GM18909 (cell line): ENCODE results near the gene SLC16A7.
"Not testable (repeated sequence)": the region's sequence is repeated elsewhere in the genome, so short reads cannot be mapped to it uniquely, and the experiment has no call there.

Experiments used
- ATAC-seq: cut with Tn5 transposase; IDR thresholded peaks from one replicate; pipeline ENCODE4 v1.9.1; 2021; ENCODE audit warnings: mild to moderate bottlenecking; ENCODE audit not compliant: unreplicated experiment, poor library complexity

SLC16A7 gene

DNA sequence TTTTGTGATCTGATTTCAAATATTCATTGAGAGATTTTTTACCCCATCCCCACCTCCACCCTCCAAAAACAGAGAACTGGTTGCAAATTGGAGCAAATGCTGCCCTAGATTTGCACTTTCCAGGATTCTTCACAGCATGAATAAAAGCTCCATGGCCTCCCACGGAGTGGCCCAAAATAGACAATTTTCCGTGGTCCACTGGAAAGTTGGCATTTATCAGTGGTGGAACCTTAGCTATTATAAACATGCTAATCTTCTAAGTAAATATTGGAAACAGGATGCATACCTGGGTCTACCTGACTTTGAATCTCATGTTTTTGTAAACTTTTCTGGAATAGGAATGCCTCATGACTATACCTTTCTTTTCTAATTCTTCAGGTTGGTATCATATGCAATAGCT is 123.9 kb downstream of the SLC16A7 start:
- ATAC-seq, result no peak

DNA sequence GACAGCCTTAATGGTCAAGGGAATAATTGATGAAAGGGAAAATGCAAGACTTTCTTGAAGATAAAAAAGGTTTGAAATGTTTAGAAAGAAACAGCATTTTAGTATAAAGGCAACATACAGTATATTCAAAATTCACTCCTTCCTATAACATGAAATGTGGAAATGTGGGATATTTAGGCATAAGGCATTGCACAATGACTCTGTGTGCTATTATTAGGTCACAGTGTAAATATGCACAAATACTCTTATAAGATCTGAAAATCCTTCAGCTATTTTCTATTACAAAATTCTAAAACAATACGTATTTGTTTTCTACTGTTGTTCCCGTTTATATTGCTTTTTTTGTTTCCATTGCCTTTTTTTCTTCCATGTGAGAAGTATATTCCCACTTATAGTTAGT is 127.7 kb downstream of the SLC16A7 start:
- ATAC-seq, result no peak

DNA sequence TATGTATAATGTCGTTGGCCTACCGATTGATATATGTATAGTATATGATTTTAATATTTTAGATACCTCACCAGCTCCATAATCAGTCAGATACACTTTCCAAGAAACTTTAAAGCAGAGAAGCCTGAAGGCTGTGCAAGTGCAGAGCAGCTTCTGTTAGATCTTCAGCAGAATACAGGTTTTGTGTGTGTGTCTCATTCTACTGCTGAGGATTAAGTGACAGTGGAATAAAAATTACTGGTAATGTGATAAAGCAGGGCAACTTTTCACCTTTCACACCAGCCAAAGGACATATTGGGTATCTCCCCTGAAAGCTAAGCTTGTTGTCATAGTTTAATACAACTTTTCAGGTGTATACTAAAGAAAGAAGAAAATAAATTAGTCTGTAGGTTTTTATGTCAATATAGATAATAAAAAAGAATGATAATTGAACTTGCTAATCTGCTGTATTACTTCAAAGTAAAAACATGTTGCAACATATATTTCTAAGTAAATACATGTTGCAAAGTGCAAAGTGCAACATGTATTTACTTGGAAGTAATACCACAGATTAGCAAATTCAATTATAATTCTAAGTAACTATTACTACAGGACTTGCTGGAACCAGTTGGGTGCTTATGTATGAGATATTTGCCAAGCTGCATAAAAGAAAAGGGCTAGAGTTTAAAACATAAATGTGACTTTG is 128.3 kb downstream of the SLC16A7 start:
- ATAC-seq, result no peak

DNA sequence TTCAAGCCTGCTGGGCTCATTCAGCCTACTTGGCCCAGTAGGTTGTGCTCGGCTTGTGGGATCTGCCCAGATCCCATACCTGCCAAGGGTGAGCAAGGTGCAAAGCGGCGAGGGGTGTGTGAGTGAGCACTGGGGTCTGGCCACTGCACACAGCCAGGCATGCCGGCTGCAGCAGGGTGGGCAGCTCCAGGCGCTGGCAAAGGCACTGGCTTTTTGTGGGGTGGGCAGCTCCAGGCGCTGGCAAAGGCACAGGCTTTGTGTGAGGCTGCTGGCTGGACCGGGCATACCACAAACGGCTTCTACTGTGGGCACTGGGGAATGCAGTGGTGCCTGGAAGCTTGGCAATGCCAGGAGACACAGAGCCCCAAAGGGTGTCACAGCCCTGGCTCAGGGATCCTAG is 137.4 kb downstream of the SLC16A7 start:
- no peak for ATAC-seq

DNA sequence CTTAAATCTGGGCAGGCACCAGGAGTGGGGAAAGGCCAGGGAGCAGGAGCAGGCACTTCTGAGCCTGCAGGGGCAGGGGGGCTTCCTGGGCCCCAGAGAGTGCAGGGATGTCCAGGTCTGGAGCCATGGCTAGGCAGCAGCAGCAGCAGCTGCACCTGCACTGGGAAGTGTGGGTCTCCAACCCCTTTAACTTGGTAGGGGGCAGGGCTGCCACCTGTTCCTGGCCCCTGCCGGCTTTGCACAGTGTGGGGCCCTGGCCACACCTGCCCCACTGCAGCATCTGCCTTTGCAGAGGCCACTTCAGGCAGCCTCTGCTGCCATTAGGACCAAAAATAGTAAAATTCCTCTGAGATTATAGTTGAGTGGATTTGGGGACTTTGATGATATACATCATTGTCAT is 138.5 kb downstream of the SLC16A7 start:
- ATAC-seq, result no peak

DNA sequence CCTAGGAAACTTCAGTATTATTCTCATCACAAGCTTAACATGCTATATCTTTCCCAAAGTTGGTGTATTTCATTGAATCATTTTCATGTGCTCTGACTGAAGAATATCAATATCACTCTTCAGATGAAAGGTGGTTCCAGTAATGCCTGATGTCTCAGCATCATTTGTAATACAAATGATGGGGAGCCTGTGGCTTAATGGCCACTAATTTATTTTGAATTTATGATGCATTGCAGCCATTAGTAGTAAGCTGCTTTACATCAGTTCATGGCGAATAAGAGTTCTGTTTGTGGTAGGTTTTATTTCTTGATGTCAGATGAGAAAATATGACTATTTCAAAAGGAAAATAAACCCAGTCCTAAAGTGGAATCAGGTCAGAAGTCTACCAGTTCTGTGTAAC is 139.4 kb downstream of the SLC16A7 start:
- ATAC-seq, result no peak

DNA sequence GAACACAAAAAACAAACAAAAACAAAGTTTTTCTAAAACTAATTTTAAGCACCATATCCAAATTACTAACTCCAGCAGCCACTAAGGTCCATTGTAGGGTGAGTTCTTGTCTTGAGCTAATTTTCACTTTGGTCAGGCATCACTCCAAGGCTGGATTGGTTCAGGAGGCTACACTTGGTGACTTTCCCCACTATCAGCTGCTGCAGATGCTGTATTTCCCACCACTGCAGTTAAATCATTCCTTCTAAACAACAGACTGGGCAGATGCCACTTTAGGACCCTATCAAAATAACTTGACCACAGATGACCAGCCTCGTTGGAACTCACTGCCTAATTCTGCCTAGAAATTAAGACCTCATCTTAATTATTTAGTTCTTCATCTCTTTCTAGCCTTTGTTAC is 140.5 kb downstream of the SLC16A7 start:
- ATAC-seq, result no peak

DNA sequence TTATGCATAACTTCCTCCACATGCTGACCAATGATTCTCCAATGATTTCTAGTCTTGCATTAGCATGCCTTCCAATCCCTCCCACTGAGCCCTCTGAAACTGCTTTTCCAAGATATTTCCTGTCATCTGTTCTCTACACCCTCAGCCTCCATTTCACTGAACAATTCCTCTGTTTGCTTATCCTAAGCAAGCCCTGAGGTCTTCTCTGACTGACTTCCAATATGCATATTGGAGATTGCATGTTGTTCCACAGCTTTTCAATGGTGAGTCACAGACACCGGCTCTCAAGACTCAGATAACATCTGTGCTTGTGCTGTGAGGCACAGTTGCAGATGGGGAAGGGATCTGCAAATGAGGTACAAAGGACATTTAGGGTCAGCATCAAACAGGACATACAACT is 141.0 kb downstream of the SLC16A7 start:
- ATAC-seq, result no peak

DNA sequence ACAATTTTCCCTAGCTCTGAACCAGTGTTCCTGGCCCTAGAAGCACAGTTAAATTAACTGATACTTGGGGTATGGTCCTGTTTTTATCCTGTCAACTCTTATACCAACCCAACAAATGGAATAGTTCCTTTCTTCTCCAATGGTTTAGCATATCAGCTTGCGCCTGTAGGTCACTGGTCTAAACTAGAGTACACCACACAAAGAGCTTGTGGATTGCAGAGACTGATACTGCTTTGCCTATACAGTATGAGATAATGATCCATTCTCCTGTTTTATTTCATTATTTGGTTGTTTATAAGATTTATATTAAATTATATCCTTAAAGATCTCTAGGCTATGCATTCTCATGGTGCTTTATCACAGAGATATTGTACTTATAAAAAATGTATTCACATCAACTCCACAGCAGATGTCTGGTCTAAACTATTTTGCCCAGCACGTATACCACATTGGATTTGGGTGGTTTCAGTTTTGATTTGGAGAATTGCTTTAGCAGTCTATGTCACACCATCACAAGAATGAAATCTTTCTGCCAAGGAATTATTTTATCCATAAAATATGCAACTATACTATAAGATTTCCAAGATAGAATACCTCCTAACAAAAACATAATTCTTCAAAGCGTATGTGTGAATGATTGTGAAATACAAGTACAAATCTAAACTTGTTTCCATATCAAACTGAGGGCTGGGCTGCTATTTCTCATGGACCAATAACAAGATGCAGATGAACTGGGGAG is 142.1 kb downstream of the SLC16A7 start:
- no peak for ATAC-seq

DNA sequence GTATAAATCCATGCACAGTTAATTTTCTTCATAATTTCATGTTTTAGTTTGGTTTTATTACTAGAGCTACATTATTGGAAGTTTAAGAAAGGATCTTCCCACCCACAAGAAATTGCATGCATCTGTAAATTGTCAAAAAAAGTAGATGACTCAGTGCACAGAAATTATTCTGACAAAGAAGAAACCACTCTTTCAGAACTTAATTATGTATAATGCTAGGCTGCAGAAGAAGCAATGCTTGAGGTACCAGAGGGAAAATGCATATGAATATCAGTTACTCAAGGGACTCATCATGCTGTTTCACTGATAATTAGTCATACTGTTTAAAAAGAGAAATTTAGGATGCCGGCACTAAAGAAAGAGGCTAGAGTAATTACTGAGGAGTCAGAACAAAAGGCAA is 147.0 kb downstream of the SLC16A7 start:
- ATAC-seq, result no peak

DNA sequence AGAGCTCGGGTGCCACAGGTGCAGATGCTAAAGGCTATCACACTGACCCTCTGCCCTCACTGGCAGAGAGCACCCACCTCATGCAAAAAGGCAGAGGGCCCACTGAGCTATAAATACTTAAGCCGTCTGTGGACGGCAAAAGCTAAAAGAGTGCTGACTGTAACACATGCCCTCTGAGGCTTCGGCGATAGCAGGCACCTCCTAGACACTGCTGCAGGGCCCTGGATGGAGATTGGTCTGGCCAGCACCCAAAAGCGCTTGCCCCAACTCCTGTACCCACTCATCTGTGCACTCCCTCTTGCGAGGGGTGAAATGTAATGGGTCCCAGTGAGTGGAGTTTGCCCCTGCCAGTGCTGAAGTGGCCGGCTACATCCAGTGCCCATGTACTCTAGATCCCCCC is 148.7 kb downstream of the SLC16A7 start:
- no peak for ATAC-seq

DNA sequence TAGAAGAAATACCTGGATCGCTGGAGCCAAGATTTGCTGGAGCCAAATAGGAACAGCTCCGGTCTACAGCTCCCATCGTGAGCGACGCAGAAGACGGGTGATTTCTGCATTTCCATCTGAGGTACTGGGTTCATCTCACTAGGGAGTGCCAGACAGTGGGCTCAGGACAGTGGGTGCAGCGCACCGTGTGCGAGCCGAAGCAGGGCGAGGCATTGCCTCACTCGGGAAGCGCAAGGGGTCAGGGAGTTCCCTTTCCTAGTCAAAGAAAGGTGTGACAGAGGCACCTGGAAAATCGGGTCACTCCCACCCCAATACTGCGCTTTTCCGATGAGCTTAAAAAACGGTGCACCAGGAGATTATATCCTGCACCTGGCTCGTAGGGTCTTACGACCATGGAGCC is 155.3 kb downstream of the SLC16A7 start:
- not testable (repeated sequence) for ATAC-seq

DNA sequence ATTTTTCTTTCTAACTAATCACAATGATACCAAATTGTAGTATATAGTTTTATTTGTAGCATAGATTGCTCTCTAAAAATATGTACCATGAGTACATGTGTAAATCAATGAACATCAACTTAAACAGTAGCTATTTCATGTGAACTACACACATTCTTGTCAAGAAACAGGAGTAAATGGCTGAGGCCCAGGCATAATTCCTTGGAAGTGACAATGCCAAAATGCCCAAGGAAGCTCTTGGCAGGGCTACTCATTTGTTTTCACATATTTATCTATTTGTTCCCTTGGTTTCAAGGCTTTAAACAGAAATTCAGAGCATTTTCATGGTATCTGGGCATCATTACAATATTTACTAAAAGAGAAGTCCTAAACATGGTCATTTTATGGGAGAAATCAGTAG is 165.7 kb downstream of the SLC16A7 start:
- no peak for ATAC-seq

DNA sequence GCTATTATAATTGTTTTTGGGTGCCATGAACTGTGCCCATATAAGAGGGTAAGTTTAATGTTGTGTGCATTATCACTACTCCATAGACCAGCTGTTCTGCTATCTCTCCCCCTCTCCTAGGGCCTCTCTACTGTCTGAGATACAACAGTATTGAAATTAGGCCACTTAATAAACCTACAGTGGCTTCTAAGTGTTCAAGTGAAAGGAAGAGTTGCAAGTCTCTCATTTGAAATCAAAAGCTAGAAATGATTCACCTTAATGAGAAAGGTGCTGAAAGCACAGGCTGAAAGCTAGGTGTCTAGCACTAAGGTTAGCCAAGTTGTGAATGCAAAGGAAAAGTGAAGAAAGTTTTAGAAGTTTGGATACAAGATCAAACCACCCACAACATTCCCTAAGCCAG is 168.0 kb downstream of the SLC16A7 start:
- no peak for ATAC-seq

DNA sequence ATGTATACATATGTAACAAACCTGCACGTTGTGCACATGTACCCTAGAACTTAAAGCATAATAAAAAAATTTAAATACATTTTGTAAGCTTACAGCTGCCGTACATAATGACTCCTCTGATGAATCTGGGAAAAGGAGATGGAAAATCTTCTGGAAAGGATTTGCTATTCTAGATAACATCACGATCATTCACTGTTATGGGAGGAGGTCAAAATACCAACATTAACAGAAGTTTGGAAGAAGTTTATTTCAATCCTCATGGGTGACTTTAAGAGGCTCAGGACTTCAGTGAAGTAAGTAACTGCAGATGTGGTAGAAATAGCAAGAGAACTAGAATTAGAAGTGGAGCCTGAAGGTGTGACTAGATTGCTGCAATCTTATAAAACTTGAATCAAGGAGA is 172.2 kb downstream of the SLC16A7 start:
- ATAC-seq, result no peak

DNA sequence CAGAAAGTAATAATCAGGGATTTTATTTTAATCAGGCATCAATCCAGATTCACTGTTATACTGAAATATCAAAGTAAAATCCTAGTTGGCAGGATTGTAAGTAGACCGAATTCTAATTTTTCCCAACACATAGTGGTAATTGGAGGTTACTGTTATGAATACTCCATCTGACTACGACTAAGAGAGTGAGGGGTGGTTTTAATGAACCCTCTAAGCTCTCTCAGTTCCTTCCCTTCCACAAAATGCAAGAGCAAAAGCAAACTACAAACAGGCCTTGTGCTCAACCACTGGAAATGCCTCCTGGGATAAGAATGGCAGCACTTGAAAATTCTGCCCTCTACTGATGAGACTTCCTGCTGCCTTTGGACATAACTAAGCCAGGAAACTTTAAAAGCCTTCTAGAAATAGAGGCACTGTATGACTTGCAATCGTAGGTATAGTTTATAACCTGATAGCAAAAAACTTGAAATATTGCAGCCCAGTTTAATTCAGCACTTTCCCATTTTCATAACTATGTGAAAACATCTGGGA is 184.8 kb downstream of the SLC16A7 start:
- ATAC-seq, result no peak

DNA sequence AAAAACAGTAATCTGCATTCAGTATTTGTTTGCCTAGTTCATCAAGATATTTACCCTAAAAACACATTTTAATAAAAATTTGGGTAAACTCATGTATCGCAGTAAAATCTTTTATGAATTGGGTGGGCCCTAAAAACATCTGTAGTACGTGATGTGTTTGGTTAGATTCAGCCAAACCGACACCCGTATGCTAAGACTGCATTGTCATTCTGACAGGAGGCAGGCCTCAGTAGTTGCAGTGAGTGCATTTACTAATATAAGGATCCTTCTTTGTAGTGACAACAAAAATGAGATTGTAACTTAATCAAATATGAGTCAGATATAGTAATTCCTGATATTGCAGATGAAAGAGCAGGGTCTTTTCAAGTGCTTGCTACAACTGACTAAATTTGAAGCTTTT is 191.8 kb downstream of the SLC16A7 start:
- no peak for ATAC-seq

DNA sequence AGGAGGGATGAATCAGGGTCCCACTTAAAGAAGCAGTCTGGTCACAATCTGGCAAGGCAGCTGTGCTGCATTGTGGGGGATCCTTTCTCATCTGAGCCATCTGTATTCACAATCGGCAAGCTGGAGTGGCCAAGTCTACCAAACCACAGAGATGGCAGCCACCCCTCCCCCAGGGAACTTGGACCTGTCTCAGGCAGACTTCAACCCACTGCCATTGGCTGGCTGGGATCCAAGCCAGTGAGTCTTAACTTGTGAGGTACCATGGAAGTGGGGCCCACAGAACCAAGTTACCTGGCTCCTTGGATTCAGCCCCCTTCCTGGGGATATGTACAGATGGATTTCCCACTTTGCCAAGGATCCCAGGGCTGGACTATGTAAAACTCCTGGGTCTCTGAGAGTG is 196.8 kb downstream of the SLC16A7 start:
- no peak for ATAC-seq

DNA sequence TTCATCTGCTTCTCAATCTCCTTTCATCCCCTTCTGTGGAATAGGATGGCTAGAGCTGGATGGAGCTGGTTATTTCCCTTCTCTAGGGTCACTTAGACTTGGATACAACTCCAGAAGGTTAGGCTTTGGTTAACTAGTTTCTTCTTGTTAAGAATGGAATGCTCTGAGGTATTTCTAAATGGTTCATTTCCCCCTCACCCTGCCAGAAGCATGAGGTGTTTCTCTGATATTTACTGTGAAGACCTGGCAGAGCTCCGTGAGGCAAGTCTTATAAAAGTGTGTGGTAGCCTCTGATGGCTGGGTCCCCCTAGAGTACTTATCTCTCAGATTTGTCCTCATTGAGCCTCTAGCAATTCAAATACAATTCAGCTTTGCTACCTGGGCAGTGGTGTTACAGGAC is 207.9 kb downstream of the SLC16A7 start:
- ATAC-seq, result no peak

DNA sequence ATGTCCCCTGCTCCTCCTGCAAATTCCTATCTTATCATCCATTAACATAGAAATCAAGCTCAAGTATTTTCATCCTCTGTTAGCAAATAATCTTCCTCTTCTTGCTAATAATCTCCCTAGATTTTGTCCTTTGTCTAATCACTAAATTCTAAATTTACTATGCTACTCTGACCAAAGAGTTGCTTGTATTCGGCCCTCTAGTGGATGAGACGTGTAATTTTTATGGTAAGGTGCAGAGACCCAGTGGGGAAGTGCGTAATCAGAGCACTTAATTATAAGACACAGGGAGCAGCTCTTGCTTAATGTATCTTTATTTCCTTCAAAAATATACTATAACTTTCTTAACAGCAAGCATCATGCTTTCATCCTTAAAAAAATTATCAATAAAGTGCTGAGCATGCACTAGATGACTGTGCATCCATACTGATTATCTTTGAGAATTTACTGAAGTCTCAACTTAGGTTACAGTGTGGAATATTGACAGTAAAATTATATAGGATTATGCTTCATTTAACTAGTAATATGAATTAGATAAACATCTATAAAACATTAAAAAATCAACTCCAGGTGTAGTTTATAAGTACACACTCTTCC is 212.6 kb downstream of the SLC16A7 start:
- ATAC-seq, result peak; percentile 95

DNA sequence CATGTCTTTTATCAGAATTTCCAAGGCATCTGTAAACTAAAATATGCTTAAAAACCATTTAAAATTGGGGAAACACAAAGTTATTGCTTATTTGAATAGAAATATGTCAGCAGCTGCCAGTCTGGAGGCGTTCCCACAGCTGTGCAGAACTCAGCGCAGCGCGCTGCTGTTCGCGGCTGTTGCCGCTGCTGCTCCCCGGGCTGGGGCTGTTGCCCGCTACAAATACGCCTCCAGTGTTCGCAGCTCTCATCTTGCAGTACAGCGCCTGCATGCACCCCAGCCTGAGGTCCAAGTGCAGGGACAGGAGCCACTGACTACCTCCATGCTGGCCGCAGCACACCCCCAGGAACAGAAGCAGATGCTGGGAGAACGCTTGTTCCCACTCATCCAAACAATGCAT is 216.2 kb downstream of the SLC16A7 start:
- no peak for ATAC-seq

DNA sequence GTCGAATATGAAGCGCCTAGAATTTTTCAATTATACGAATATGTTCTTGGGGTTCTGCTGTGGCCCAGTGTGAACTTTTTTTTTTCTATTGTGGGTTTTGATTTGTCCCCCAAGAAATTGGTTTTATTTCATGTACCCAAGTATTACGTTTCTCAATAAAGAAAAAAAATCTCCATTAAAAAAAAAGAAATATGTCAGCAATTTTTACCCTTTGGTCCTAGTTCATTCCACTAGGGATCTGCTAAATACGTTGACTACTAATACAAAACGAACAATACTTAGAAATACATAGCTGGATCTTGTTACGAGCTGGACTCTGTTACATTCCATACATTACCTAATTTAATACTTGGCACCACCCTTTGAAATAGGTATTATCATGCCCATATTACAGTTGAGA is 216.9 kb downstream of the SLC16A7 start:
- no peak for ATAC-seq
